K562 treated with DMSO at 1 percent for 24 hours (cell line): Measurements from ENCODE around the gene IQCM. TPM values are rescaled to one million over a fixed set of nuclear protein-coding genes. Genes with fewer than 3 reads are reported as not detected.

Experiments used
- total RNA-seq: library from RNA; unstranded; fragments of 300-600 nt; gene quantifications from 2 replicates; pipeline ENCODE4 v1.2.3, GENCODE V29; 2022; ENCODE audit warnings: low read depth; ENCODE audit not compliant: insufficient read depth

Gene IQCM, protein sequence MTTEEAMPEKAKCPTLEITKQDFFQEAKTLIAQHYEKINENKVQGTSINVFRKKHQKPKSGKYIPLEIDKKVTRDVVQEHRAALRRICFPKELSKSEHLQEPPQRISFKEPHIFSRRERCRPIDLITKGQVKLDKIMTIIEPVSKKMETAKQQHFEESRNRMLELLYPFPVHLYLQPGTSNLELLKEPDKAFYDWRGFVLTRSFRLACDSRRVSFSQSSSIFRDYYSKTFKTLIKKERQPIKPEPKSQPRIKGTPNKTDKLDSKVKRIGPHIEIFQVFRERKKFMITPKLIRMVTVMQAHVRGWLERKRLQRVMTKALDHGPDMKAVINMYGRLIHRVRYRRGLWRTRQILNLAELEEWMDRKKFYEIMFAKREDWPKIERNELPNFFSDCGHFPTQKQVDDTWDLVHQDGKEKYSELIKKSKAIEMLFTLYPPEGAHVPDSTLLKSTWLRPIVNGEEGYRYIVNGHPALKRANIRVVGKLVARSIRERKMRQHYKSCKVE
- total RNA-seq: not detected in 2 replicates

DNA sequence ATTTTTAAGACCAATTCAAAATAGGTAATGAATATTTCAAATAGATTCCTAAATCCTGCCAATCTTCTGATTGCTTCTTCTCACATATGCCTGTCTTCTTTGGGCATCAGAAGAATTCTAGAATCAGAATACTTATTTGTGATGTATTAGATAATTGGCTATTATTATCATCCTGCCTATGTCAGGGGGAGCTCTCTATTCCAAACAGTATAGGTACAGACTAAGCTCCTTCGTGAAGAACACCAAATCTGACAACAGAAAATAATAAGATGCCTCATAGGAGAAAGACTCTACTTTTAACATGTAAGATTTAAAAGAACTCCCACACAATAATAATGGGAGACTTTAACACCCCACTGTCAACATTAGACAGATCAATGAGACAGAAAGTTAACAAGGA, at the start of gene IQCM:
Gene IQCM, minus strand, starts transcription at position 101 of the 400 bp plus-strand sequence. CDS start 73,152 bp downstream, outside the sequence.

